Measurements from ENCODE around the gene SCARB1.

- no peak for TF ChIP-seq MAX (IDR thresholded peaks at IDR 0.05; ENCODE audit: insufficient read depth, insufficient read length)
- TF ChIP-seq CTCF (IDR thresholded peaks at IDR 0.05; ENCODE audit: extremely low read depth in 1 of 2, insufficient read depth in 1 of 2, low read depth in 1 of 2, low read length in 2 of 2), result no peak
- no peak for TF ChIP-seq POLR2AphosphoS5 (IDR thresholded peaks at IDR 0.05; ENCODE audit: insufficient read depth, low read depth, low read length)
- no peak for TF ChIP-seq POLR2A (IDR thresholded peaks at IDR 0.05; ENCODE audit: low read depth, low read length)
- no peak for TF ChIP-seq MYC (IDR thresholded peaks at IDR 0.05; ENCODE audit: low read depth, low read length)
- no peak for TF ChIP-seq EZH2 (IDR thresholded peaks at IDR 0.05; ENCODE audit: borderline replicate concordance, low read depth, low read length, severe bottlenecking)
- TF ChIP-seq FOS (IDR thresholded peaks at IDR 0.05; ENCODE audit: borderline replicate concordance, insufficient read depth, low read length), result no peak
Measured at GRCh38 chr12:124851342-124851741, 12.3 kb downstream of the SCARB1 start.
